GM21737 (cell line): Measurements from ENCODE around the gene TMEM125.

Source experiments
- ATAC-seq: cut with Tn5 transposase; IDR thresholded peaks from one replicate; pipeline ENCODE4 v1.9.1; 2021; ENCODE audit warnings: mild to moderate bottlenecking, moderate library complexity; ENCODE audit not compliant: unreplicated experiment

The TMEM125 gene

DNA sequence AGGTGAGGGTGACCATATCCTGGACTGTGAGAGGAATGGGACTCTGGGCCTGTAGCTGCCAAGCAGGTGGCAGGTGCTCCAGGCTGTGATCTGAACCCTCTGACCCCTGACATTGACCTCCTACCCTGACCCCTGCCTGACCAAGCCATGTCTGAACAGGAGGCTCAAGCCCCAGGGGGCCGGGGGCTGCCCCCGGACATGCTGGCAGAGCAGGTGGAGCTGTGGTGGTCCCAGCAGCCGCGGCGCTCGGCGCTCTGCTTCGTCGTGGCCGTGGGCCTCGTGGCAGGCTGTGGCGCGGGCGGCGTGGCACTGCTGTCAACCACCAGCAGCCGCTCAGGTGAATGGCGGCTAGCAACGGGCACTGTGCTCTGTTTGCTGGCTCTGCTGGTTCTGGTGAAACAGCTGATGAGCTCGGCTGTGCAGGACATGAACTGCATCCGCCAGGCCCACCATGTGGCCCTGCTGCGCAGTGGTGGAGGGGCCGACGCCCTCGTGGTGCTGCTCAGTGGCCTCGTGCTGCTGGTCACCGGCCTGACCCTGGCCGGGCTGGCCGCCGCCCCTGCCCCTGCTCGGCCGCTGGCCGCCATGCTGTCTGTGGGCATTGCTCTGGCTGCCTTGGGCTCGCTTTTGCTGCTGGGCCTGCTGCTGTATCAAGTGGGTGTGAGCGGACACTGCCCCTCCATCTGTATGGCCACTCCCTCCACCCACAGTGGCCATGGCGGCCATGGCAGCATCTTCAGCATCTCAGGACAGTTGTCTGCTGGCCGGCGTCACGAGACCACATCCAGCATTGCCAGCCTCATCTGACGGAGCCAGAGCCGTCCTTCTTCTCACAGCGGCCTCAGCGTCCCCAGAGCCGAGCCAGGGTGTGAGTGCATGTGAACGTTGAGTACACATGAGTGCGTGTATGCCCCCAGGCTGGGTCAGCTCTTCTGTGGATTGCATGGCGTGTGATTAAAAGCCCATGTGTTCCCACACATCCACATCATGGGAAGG lies 3.1 kb downstream of the TMEM125 start:
- no peak for ATAC-seq

DNA sequence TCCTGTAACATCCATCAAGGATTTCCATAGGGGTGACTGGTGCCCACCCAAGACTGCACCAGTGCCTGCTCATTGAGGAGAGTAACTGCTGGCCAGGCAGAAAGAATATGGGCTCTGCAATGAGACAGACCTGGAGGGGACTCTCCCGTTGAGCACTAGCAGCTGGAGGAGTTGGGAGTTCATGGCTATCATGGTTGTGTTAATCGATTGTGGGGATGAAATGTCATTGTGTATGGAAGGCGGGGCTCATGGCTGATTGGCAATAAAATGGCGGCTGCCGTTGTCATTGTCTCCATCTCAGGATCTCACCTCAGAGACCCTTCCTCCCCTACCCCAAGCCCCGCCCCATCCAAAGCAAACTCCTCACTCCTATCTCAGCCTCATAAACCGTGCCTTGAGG lies 3.9 kb downstream of the TMEM125 start:
- ATAC-seq, result no peak

DNA sequence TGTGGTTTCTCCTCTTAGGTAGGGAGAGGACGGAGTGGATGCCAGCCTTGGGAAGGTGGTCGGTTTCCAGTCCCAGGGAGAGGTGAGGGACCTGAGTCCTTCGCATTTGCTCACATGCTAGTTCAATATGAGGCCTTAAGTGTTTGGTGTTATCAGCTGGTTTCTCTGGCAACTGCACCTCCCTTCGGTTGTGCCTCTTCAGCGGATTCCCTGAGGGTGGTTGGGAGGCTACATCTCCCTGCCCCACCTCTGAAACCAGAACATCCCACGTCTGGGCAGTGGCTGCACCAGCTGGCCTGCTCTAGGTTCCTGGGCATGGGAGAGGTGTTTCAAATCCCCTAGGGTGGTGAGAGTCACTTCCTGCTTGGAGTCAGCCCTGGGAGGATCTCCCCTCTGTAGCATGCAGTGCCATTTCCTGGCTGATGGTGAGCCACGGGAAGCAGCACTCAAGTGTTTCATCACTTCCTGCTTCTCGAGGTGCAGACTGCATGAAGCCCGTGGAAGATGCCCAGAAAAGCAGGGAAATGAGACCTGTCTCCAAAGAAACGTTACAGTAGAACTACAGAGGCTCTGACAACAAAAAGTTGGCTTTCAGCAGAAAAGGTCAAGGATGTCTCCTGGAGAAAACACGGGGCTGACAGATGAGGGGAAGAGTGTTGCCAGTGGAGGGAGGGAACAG lies 4.5 kb downstream of the TMEM125 start:
- no peak for ATAC-seq

DNA sequence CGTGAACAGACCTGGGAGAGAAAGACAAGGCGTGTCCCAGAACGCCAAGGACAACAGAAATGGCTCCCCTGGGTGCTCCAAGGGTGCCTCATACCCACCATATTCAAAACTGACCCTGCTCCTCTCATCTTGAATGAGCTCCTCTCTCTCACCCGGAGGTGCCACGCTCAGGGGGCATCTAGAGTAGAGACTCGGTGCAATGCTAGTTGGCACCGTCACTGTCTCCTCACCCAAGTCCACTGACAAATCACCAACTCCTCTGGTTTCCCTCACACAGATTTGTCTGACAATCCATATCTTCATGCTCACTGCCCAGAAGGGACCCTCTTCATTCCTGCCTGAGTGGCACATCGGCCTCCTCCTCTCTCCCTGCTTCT lies 5.0 kb downstream of the TMEM125 start:
- no peak for ATAC-seq

DNA sequence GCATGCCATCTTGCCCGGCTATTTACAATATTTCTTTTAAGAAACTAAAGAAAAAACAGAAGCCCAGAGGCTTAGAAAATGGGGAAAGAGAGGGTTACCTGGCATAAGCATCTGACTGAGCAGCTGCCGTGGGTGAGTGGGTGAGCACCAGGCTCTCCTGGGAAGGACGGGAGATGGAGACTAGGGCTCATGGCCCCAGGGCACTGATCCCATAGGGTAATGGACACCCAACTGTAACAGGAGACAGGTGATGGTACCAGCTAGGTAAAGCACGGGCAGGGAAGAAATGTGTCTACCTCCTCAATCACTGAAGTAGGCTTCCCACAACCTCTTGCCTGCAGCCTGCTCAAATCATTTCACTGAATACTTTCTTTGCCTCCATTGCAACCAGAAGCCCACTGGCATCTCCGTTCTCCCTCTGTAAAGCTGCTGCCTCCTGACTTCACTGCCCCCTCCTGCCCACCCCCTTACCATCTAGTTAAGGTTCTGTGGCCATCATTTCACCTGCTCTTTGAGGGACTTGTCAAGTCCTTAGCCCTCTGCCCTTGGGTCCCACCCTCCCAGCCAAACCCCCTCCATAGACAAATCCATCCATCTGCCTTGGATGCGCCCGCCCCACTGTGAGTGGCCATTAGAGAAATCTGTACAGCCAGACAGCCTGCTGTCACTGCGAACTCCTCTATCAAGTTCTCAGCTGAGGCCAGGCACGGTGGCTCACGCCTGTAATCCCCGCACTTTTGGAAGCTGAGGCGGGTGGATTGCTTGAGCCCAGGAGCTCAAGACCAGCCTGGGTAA lies 6.2 kb downstream of the TMEM125 start:
- no peak for ATAC-seq

DNA sequence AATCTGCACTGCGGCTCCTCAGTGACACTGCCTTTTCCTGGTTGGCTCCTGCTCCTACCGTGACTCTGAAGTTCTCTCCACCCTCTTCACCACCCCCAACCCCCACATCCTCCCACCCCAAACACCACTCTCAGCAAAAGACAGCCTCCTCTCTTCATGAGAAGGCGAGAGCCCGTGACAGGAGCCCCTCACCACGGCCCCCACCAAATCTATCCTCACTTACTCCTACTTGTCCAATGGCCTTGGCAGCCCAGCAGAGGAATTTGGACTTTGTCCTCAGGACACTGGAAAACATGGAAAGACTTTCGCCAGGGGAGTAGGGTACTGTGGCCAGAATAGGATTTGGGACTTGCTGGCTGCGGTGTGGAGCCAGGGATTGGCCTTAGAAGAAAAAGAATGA lies 6.9 kb downstream of the TMEM125 start:
- ATAC-seq, result no peak

DNA sequence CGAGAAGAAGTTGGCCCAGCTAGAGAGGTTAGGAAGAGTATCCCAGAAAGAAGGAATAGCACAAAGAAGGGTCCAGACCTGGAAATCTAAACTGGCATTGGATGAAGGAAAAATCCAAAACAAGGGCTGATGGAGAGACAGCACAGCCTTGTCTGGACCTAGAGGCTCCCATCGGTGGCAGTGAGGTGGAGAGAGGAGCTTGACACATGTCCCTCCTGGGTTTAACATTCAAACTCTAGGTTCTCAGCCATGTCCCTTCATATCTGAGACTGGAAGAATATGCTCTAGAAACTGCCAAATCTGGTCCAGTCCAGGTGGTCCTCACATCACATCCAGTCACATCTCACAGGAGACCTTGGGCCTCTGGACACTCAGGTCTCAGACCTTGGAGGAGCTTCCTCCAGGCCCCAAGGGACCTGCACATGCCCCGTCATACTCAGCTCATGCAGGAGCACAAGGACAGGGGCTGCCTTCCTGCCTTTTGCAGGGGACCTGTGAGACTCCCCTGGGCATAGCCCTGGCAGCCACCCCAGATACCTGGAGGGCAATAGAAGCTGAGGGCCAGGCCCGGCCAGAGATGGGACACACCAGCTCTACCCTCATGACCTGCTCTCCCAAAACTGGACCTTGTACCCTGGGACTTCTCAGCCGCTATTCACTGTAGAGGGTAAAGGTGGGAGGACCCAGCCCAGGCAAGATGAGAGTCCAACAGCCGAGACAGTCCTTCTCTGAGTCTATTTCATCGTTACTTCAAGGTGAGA lies 7.5 kb downstream of the TMEM125 start:
- no peak for ATAC-seq

DNA sequence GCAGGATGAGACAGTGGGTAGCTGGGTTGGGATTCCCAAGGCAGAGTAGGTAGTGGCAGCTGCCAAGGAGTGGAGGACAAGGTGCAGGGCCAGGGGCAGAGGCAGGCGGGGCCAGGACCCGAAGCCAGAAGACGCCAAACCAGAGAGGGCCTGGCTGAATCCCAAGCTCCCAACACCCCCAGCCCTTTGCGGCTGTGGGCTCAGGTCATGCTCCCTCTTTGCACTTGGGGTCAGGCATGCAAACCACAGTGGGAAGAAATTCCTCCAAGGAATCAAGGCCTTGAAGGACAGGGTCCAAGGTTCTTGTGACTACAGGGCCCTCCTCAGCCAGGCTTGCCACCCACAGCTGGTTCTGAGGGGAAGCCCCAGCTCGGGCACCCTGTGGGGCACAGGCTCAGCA lies 9.4 kb downstream of the TMEM125 start:
- no peak for ATAC-seq

DNA sequence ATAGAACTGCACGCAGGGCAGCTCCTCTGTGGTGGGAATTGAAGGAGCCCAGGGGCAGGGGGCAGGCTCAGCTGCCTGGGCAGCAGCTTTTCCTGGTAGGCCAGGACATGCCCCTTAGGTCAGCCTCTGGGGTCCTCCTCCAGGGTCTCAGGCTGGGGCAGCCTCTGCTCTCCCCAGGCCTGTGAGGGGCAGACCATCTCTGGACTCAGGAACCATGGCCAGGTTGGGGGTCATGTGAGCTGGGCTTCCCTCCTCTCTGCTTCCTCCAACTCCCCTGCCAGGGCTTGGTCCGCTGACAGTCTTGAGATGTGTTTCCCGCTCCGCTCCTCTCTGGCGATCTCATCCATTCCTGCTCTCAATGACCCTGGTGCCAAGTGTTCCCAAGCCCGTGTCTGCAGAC lies 9.9 kb downstream of the TMEM125 start:
- no peak for ATAC-seq

DNA sequence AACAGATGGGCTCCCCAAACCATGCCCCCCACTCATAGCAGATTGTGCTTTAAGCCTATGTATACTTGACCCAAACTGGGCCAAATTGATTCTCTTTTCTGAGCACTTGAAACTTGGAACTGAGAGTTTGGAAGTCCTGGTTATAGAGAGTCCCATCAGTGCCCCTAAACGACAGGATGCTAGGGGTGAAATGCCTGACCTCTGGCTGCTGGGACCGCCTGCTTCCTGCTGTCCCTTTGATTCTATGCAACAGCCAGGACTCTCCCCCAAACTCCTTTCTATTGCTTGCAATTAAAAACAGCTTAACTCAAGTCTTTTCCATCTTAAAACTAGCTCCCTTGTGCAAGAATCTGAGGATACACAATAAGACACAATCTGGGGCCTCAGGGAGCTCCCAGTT lies 10.9 kb downstream of the TMEM125 start:
- no peak for ATAC-seq

DNA sequence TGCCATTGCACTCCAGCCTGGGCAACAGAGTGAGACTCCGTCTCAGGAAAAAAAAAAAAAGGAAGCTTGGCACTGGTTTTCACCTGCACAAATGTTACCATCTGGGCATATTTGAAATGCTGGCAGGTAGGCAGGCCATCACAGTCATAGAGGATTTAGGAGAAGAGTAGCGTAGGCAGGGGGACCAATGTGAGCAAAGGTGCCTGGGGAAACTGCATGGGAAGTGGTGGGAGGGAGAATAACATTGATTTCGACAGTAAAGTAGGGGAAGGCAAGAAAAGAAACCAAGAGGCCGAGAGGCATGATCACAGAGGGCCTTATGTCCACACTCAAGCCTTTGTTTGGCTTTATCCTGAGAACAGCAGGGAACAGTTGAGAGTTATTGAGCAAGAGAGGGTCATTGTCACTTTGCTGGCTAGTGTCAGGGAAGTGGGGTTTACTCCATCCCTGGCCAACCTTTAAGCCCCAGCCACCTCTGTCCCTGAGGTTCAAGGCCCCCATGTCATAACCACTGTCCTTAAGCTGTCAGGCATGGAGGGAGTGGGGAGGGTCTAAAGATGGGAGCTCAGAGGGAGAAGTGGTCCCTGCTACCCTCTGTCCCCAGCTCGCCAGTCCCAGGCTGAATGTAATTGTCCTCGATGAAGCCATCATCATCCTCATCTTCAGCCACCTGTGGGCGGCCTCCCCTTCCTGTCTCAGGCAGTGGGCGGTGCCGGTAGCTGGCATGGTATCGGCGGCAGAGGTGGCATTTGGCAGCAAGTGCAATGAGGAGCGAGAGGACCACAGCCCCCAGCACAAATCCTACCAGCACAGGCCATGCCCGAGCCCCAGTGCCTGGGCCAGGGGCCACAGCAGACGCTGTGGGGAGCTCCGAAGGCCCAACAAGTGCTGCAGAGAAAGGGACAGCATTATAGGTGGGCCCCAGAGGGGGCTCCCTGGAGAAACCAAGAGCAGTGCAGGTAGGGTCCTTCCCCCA lies 12.7 kb downstream of the TMEM125 start:
- no peak for ATAC-seq

DNA sequence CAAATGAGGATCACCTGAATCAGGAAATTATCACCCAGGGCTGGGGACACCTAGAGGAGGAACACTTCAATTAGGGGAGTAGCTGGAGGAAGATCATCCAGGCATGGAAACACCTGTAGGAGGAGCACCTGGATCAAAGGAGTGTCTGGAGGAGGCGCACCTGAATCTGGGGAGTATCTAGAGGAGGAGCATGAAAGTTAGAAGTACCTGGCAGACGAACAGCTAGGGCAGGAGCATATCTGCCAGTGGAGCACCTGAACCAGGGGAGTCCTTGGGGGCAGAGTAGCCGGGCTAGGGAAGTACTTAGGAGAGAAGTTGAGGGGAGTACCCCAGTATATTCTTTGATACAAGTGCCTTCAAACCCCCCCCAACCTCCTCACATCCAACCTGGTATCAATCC lies 14.3 kb downstream of the TMEM125 start:
- no peak for ATAC-seq

DNA sequence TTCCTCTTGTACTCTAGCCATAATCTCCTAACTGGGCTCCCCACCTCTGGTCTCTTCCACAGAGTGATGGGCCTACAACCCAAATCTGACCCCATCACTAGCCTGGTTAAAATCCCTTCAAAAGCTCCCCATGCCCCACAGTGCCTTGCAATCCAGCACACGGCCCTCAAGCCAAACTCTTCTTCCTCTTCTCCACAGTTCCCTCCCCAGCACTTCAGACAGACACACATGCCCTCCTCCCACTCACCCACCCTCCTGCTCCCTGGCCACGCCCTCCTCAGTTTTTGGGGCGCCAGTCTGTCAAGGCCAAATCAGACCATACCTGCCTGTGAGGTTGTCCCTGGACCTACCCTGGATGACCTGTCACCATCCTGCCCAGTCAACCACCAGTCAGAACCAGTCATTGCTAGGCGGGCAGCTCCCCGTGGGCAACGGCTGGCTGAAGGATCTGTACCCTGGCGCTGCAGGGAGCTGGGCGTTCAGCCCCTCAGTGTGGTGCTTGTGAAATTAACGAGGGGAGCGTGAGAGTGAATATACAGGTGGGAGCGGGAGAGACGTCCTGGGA lies 14.8 kb downstream of the TMEM125 start:
- ATAC-seq, result no peak

DNA sequence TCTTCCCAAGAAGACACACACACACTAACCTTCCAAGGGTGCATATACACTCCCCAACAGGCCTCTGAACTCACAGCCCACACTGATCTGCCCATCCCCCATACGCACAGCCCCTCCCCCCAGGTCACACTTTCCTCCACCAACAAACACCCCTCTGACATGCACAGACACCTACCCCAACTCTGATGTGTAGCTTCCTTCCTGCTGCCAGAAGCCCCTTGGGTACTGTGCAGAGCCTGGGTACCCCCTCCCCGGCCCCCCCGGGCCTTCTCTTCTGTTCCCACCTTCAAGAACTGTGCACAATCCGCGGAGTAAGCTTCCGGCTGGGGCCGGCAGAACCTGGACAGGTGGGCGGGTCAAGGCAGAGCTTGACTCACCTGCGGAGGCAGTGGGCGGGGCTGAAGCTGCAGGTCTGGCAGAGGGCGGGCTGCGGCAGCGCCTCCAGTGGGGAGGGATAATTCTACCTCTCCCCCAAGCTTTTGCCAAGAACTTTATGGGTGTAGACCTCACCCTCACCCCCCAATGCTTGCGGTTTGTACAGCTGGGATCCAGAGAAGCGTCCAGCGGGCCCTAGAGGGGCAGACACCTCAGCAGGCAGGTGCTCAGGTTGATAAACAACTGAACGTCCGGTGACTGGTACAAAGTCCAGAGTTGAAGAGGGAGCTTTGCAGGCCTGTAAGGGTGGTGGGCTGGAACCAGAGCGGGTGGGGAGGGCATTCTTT lies 15.6 kb downstream of the TMEM125 start, which contains the start of gene C1orf210:
Gene C1orf210 (minus strand): TSS at position 313 of the 722 bp plus-strand sequence. CDS start 2,311 bp downstream, outside the sequence.
- no peak for ATAC-seq

DNA sequence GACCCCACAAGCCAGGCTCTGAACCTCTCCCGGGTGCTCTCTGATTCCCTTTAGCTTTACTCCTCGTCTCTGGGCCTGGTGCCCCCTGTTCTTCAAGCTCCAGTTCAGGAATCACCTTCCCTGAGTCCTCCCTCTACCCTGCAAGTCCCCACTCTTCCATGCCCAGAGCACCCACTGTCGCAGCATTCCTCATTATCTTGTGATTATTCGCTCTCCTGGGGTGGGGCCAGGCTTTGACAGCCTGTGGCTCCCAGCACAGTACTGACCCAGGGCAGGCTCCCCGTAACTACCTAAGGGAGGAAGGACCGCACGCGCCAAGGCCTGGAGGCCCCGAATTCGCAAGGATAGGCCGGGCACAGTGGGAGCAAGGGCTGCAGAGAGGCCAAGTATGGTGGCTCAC lies 16.3 kb downstream of the TMEM125 start:
- no peak for ATAC-seq

DNA sequence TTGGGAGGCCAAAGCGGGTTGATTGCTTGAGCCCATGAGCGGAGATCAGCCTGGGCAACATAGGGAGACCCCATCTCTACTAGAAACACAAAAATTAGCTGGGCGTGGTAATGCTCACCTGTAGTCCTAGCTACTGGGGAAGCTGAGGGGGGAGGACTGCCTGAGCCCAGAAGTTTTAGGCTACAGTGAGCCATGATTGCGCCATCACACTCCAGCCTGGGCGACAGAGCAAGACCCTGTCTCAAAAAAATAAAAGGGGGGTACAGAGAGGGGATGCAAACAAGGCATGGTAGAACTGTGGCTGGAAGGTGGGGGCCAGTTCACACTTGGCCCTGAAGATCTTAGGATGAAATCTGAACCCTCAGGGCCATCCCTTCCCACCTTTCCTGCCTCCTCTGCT lies 16.8 kb downstream of the TMEM125 start:
- ATAC-seq, result no peak

DNA sequence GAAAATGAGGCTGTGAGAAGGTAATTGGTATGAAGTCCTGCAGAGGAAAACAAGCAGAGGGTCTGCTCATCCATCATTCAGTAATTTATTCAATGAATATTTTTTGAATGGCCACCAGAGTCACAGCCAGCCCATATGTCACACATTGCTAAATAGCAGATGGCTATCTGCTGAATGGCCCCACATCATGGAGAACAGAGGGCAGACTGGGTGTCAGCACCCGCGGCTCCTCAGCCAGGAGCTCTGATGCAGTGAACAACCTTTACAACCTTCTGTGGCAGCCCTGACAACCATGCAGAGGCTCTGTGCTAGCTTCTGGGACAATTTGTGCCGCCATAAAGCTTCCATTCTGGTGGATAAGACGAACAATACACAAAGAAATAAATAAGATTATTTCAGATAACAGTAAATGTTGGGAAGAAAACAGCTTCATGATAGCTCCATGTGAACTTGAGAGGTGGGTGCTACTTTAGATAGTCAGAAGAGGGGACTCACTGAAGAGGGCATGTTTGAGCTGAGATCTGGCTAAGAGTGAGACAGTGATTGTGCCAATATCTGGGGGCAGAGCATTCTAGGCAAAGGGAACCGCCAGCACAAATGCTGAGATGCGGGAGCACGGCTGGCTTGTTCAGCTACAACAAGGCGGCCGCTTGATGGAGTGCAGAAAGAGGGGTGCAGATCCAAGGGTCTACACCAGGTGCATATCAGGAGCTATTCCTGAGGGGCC lies 18.4 kb downstream of the TMEM125 start:
- ATAC-seq, result no peak
